Kidney epithelial cell (primary cell): ENCODE results near the gene SMC1B. TPM values are rescaled to one million over a fixed set of nuclear protein-coding genes. Genes with fewer than 3 reads are reported as not detected.
"Not testable (repeated sequence)": the region's sequence is repeated elsewhere in the genome, so short reads cannot be mapped to it uniquely, and the experiment has no call there.

Experiments
- DNase-seq: peaks from one replicate; pipeline ENCODE4 v3.0.0-alpha.2; 2010; ENCODE audit warnings: low read depth
- H3K27me3 ChIP-seq: 2 replicates; pipeline ENCODE4 v1.6.0; 2011; ENCODE audit warnings: low read length; ENCODE audit not compliant: control insufficient read depth, insufficient read depth
- H3K36me3 ChIP-seq: 2 replicates; pipeline ENCODE4 v1.5.1; 2011; ENCODE audit warnings: low read length; ENCODE audit not compliant: control insufficient read depth, insufficient read depth
- H3K4me3 ChIP-seq: 2 replicates; pipeline ENCODE4 v1.5.1; 2011; ENCODE audit warnings: low read depth, mild to moderate bottlenecking, control low read depth, low read length
- CTCF ChIP-seq: IDR thresholded peaks from 2 replicates; pipeline ENCODE4 v1.5.1; 2011; ENCODE audit warnings: mild to moderate bottlenecking, moderate library complexity, low read length, control low read depth, inconsistent platforms; ENCODE audit not compliant: insufficient read depth, poor library complexity, severe bottlenecking
- total RNA-seq: library from RNA; depleted of rRNA; stranded (reverse); fragments of >200 nt; gene quantifications from 2 replicates; pipeline ENCODE4 v1.2.3, GENCODE V29; 2015

SMC1B gene
- total RNA-seq, 1 donor from 2014 or later: 0.08 TPM

DNA sequence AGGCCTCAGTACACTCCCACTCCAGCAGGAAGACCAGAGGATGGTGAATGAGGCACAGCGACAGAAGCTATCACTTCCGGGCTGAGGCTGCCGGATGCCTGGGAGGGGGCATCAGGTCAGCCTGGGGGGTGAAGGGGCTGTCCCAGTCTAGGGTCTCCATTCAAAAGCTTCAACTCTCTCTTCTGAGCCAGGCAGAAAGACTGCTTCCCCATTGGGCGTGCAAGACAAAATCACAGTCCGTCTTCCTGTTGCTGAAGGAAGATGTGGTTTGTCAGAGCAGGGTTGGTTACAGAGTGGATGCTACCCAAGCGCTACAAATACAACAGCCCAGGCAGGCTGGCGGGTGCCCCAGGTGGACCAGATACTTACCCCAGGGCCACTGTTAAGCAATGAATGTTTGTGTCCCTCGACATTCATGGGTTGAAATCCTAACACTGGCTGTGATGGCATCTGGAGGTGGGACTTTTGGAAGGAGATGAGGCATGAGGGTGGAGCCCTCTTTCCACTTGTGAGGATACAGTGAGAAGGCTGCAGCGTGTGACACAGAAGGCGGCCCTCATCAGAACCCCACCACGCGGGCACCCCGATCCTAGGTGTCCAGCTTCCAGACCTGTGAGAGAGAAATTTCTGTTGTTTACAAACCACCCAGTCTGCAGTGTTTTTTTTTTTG, 116.6 kb downstream of the SMC1B start:
- DNase-seq: no peak
- Histone ChIP-seq H3K27me3 (peaks cover 13% of the 10 kb centered on the region), H3K4me3 (no peak overlapping the region), H3K36me3 (no peaks in the 10 kb centered on the region)
- TF ChIP-seq CTCF: no peak

- H3K4me3 ChIP-seq: no peak overlapping the region
- TF ChIP-seq CTCF: no peak
- no peaks in the 10 kb centered on the region for H3K36me3 ChIP-seq
- no peak for DNase-seq
- peaks cover 13% of the 10 kb centered on the region for H3K27me3 ChIP-seq
These were observed 117.9 kb downstream of the SMC1B start for GRCh38 chr22:45295492-45295891.

GRCh38 chr22:45295004-45295403, 118.4 kb downstream of the SMC1B start:
- peaks cover 11% of the 10 kb centered on the region for H3K27me3 ChIP-seq
- not testable (repeated sequence) for DNase-seq

More at GRCh38 chr22:45295004-45295403, 118.4 kb downstream of the SMC1B start:
- H3K36me3 ChIP-seq, H3K4me3 ChIP-seq: not testable (repeated sequence)

Other genes with a start within 250 kb of the SMC1B start
- gene NUP50, start 249.7 kb downstream of the SMC1B start, total RNA-seq: 58.1 and 63.0 TPM in 2 replicates
- gene KIAA0930, start 172.7 kb downstream of the SMC1B start, total RNA-seq: 61.1 and 69.7 TPM in 2 replicates
- gene UPK3A, start 128.7 kb downstream of the SMC1B start, total RNA-seq: not detected in 2 replicates
- 13.3 and 15.3 TPM in 2 replicates for gene FAM118A, start 103.7 kb downstream of the SMC1B start, total RNA-seq
- gene RIBC2, start 94 bp upstream of the SMC1B start, total RNA-seq: 0.13 and 0.27 TPM in 2 replicates
- 29.0 and 32.8 TPM in 2 replicates for gene FBLN1, start 89.3 kb upstream of the SMC1B start, total RNA-seq